DND-41 (cell line): Measurements from ENCODE around the gene ARV1.

Source experiments
- ATAC-seq: fragments of 200-7000 bp; cut with Tn5 transposase; 3 replicates; pipeline ENCODE4 v1.9.1; 2021; ENCODE audit warnings: low read depth; ENCODE audit not compliant: insufficient read depth
- DNase-seq: peaks from one replicate; pipeline ENCODE4 v3.0.0-alpha.2; 2020
- H2AFZ ChIP-seq: 2 replicates; pipeline ENCODE4 v1.6.0; 2012; ENCODE audit warnings: low read depth, low read length
- H3K27ac ChIP-seq: 2 replicates; pipeline ENCODE4 v1.5.1; 2012; ENCODE audit warnings: low read length, inconsistent platforms
- H3K27me3 ChIP-seq: fragments of 200-600 bp; sonication (generic); 2 replicates; pipeline ENCODE4 v1.6.0; 2012; ENCODE audit warnings: low read length, mild to moderate bottlenecking, inconsistent platforms; ENCODE audit not compliant: insufficient read depth, poor library complexity
- H3K36me3 ChIP-seq: 2 replicates; pipeline ENCODE4 v1.5.1; 2012; ENCODE audit warnings: low read length, inconsistent platforms; ENCODE audit not compliant: insufficient read depth
- H3K4me1 ChIP-seq: 2 replicates; pipeline ENCODE4 v1.5.1; 2012; ENCODE audit warnings: mild to moderate bottlenecking, low read length; ENCODE audit not compliant: insufficient read depth
- H3K4me2 ChIP-seq: 2 replicates; pipeline ENCODE4 v1.6.0; 2012; ENCODE audit warnings: mild to moderate bottlenecking, moderate library complexity, low read length, inconsistent platforms; ENCODE audit not compliant: insufficient read depth
- H3K4me3 ChIP-seq, 2 experiments: fragments of 200-600 bp in 1 of 2; shearing (Covaris generic) in 1 of 2; 2 replicates each; pipeline ENCODE4 v1.5.1; 2012 to 2016; ENCODE audit warnings: inconsistent platforms in 2 of 2, low read length in 2 of 2, mild to moderate bottlenecking in 2 of 2, low read depth in 1 of 2, moderate library complexity in 1 of 2
- H3K79me2 ChIP-seq: 2 replicates; pipeline ENCODE4 v1.6.0; 2012; ENCODE audit warnings: low read length, inconsistent platforms; ENCODE audit not compliant: insufficient read depth
- H3K9ac ChIP-seq: 2 replicates; pipeline ENCODE4 v1.6.0; 2012; ENCODE audit warnings: low read depth, mild to moderate bottlenecking, inconsistent platforms, low read length, moderate library complexity
- H3K9me3 ChIP-seq: 2 replicates; pipeline ENCODE4 v1.5.1; 2012; ENCODE audit warnings: low read length, moderate library complexity, mild to moderate bottlenecking, inconsistent platforms; ENCODE audit not compliant: insufficient read depth, severe bottlenecking
- H4K20me1 ChIP-seq: 2 replicates; pipeline ENCODE4 v1.6.0; 2012; ENCODE audit warnings: low read length; ENCODE audit not compliant: insufficient read depth
- EZH2 ChIP-seq: IDR thresholded peaks from 3 replicates; pipeline ENCODE4 v1.6.1; 2012; ENCODE audit warnings: borderline replicate concordance, low read depth, mild to moderate bottlenecking, moderate library complexity, low read length, inconsistent platforms; ENCODE audit not compliant: severe bottlenecking
- TF ChIP-seq, protein P1 (sequence below): IDR thresholded peaks from 2 replicates; pipeline ENCODE4 v1.5.1; 2012; ENCODE audit warnings: borderline replicate concordance, low read length, moderate library complexity, mild to moderate bottlenecking; ENCODE audit not compliant: poor library complexity, severe bottlenecking; ENCODE audit errors: extremely low read depth

The ARV1 gene

DNA sequence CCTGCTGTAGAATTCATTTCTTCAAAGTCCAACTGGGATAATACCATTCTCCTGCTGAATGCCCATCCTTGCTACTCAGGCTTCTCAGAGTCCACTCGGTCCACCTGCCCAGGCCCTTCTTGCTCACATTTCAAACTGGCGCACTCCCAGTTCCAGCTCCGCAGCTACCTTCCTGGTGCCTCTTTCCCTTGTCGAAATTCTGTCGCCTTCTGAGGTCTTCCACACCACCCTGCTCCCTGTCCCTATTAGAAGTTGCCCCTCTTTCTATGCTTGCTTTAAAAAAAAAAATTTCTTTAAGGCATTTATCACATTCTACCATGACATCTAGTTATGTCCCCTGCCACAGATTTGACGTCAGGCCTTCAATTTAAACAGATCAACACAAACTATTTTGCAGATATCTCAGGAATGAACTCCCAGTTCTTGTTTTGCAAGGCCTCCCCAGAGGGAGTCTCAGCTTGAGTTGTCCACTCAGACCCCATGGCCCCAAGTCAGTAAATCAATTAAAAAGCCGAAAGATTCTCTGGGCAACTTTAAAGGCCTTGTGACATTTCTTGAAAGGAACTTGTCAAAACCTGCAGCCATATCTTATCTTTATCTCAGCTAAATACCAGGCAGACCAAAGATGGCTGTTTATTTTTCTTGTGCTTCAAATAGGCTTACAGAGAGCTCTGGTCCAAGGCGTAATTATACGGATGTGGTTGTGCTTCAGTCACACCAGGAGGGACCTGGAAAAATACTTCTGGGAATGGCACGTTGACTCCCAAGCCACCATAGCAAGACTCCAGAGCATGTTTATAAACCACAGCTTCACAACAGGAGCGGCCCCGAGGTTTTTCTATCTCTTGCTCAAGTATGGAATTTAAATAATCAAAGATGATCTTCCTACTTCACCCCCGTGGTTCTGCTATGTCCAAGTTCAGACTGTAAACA, 59.0 kb downstream of the ARV1 start:
- no peak for DNase-seq

DNA sequence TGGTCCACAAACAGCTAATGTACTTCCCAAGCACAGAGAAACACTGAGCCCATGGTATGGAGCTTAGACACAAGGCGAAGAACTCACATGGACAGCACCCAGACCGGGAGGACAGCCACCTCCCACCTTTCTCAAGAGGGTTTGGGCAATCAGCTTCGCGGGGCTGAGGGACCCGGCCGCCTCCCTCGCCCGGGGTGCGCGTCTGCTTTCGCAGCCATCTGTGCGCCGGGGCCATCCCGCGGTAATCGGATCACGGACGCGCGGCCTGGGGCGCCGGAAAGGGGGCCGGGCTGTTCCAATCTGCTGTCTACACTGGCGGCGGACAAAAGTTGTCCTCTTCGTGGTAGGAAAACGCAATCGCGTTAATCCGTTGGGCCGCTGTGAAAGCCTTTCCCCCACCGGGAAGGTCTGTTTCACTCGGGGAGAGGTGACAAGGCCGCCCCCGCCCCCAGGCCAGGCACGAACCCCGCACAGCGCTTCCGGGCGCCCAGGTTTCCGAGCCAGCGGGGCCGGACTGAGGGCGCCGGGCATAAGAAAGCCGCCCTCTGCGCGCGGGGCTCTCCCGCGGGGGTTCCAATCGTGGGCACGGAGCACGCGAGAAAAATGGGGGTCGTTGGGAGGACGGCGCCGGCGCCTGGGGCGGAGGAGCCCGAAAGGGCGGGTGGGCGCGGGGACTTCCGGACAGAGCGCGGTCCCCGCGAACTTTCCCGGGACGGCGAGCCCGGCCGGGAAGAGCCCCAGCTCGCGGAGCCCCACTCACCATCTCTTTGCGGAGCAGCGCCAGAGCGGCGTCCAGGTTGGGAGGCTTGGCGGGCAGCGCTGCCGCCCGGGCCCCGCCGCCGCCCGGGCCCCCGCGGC, 60.5 kb downstream of the ARV1 start:
- peak overlapping the region; percentile 47 to 64 for H3K4me3 ChIP-seq
- H3K9ac ChIP-seq, result peak overlapping the region; percentile 60
- no peaks in the 10 kb centered on the region for H3K27me3 ChIP-seq
- peak; percentile 27 for DNase-seq
- ATAC-seq, result peak; percentile 50
- TF ChIP-seq EZH2, result peak; percentile 49
- TF ChIP-seq, protein P1, sequence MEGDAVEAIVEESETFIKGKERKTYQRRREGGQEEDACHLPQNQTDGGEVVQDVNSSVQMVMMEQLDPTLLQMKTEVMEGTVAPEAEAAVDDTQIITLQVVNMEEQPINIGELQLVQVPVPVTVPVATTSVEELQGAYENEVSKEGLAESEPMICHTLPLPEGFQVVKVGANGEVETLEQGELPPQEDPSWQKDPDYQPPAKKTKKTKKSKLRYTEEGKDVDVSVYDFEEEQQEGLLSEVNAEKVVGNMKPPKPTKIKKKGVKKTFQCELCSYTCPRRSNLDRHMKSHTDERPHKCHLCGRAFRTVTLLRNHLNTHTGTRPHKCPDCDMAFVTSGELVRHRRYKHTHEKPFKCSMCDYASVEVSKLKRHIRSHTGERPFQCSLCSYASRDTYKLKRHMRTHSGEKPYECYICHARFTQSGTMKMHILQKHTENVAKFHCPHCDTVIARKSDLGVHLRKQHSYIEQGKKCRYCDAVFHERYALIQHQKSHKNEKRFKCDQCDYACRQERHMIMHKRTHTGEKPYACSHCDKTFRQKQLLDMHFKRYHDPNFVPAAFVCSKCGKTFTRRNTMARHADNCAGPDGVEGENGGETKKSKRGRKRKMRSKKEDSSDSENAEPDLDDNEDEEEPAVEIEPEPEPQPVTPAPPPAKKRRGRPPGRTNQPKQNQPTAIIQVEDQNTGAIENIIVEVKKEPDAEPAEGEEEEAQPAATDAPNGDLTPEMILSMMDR, result no peak
- H3K36me3 ChIP-seq, result no peaks in the 10 kb centered on the region
- peak overlapping the region; percentile 79 for H3K4me2 ChIP-seq
- no peaks in the 10 kb centered on the region for H3K9me3 ChIP-seq
- no peak overlapping the region for H3K27ac ChIP-seq
- no peaks in the 10 kb centered on the region for H3K79me2 ChIP-seq
- peaks cover 11% of the 10 kb centered on the region for H3K4me1 ChIP-seq
- peak overlapping the region; percentile 48 for H2AFZ ChIP-seq
- no peaks in the 10 kb centered on the region for H4K20me1 ChIP-seq

More for the DNA sequence above, 59.0 kb downstream of the ARV1 start:
- H3K4me3 ChIP-seq, result no peak overlapping the region
- H3K9ac ChIP-seq, result no peak overlapping the region
- no peak overlapping the region for H2AFZ ChIP-seq
- no peak overlapping the region for H3K27ac ChIP-seq
- no peaks in the 10 kb centered on the region for H3K9me3 ChIP-seq
- no peak for ATAC-seq
- H3K27me3 ChIP-seq, result no peaks in the 10 kb centered on the region
- TF ChIP-seq EZH2, result no peak
- TF ChIP-seq, protein P1, result no peak
- H3K36me3 ChIP-seq, result no peaks in the 10 kb centered on the region
- H3K4me1 ChIP-seq, result peaks cover 11% of the 10 kb centered on the region
- no peaks in the 10 kb centered on the region for H3K79me2 ChIP-seq
- no peaks in the 10 kb centered on the region for H4K20me1 ChIP-seq
- no peak overlapping the region for H3K4me2 ChIP-seq

DNA sequence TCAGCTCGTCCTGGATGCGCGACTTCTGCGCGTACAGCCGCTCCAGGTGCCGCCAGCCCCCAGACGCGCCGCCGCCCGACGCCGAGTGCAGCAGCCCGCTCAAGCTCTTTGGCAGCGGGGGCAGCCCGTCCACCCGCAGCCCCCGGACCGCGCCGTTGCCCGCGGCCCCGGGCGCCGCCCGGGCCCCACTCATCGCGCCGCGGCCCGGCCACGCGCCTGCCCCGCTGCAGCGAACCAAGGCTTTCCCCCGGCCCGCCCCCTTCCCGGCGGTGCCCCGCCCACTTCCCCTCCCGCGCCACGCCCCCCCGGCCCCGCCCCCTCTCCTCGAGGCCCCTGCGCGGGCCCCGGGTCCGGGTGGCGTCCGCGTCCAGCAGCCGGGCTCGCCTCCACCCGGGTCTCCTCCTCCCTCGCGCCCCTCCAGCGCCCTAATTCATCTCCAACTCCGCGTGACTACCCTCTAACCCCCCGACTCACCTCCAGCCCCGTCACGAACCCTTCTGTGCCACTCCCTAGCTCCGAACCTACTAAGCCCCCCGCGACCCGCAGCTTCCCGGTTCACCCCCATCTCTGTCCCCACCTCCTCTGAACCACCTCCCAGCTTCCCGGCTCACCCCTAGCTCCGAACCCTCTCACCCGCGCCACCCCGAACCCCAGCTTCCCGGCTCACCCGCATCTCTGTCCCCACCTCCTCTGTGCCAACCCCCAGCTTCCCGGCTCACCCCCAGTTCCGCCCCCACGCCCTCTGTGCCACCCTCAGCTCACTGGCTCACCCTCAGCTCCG, 61.3 kb downstream of the ARV1 start, which contains the start of gene FAM89A:
FAM89A (minus strand) TSS at position 236 of the 781 bp plus-strand sequence; CDS start at position 193, 43 bp downstream.
- Histone ChIP-seq H3K27me3 (peaks cover 6% of the 10 kb centered on the region), H4K20me1 (no peaks in the 10 kb centered on the region), H3K27ac (no peak within 1 kb of the TSS), H3K9ac (peak within 1 kb of the TSS; percentile 60), H3K9me3 (peaks cover 3% of the 10 kb centered on the region), H3K4me2 (peak within 1 kb of the TSS; percentile 79), H3K79me2 (no peaks in the 10 kb centered on the region), H3K4me1 (peaks cover 11% of the 10 kb centered on the region), H3K36me3 (no peaks in the 10 kb centered on the region), H3K4me3 (peak within 1 kb of the TSS; percentile 47 to 64), H2AFZ (peak within 1 kb of the TSS; percentile 55)
- ATAC-seq (peak; percentile 70), DNase-seq (peak; percentile 57)
- TF ChIP-seq EZH2, result no peak
- TF ChIP-seq, protein P1, result no peak
